Rectal smooth muscle tissue (tissue), 1 donor: ENCODE measurements around the gene KRT2.

ENCODE experiments used
- H3K27ac ChIP-seq: one replicate; pipeline ENCODE4 v1.7.0; 2013; ENCODE audit warnings: low read depth, low read length, inconsistent platforms
- H3K27me3 ChIP-seq: one replicate; pipeline ENCODE4 v1.7.0; 2013; ENCODE audit warnings: low read length; ENCODE audit not compliant: control insufficient read depth, insufficient read depth
- H3K36me3 ChIP-seq: one replicate; pipeline ENCODE4 v1.7.0; 2013; ENCODE audit warnings: low read length; ENCODE audit not compliant: control insufficient read depth, insufficient read depth
- H3K4me1 ChIP-seq: one replicate; pipeline ENCODE4 v1.7.0; 2013; ENCODE audit warnings: low read length; ENCODE audit not compliant: control insufficient read depth, insufficient read depth
- H3K4me3 ChIP-seq: one replicate; pipeline ENCODE4 v1.7.0; 2013; ENCODE audit warnings: low read length
- H3K9ac ChIP-seq: one replicate; pipeline ENCODE4 v1.7.0; 2013; ENCODE audit warnings: low read length

The KRT2 gene

GRCh38 chr12:52659951-52660350 is 7.9 kb upstream of the KRT2 start:
- no peaks in the 10 kb centered on the region for H3K4me1 ChIP-seq
- peaks cover 3% of the 10 kb centered on the region for H3K27me3 ChIP-seq
- H3K4me3 ChIP-seq = no peak overlapping the region
- H3K27ac ChIP-seq = no peak overlapping the region
- no peak overlapping the region for H3K9ac ChIP-seq
- H3K36me3 ChIP-seq = no peaks in the 10 kb centered on the region

GRCh38 chr12:52659395-52659794 is 7.4 kb upstream of the KRT2 start:
- Histone ChIP-seq H3K9ac (no peak overlapping the region), H3K4me1 (no peaks in the 10 kb centered on the region), H3K27me3 (peaks cover 3% of the 10 kb centered on the region), H3K36me3 (no peaks in the 10 kb centered on the region), H3K27ac (no peak overlapping the region), H3K4me3 (no peak overlapping the region)

- Histone ChIP-seq H3K9ac (no peak overlapping the region), H3K36me3 (no peaks in the 10 kb centered on the region), H3K4me3 (no peak overlapping the region), H3K27me3 (peaks cover 3% of the 10 kb centered on the region), H3K27ac (no peak overlapping the region), H3K4me1 (no peaks in the 10 kb centered on the region)
Measured at GRCh38 chr12:52658196-52658595, 6.2 kb upstream of the KRT2 start.

- Histone ChIP-seq H3K4me1 (no peaks in the 10 kb centered on the region), H3K27me3 (peaks cover 3% of the 10 kb centered on the region), H3K9ac (no peak overlapping the region), H3K36me3 (no peaks in the 10 kb centered on the region), H3K27ac (no peak overlapping the region), H3K4me3 (no peak overlapping the region)
Measured at GRCh38 chr12:52657250-52657902, 5.4 kb upstream of the KRT2 start.

GRCh38 chr12:52656616-52657015 is 4.6 kb upstream of the KRT2 start:
- H3K36me3 ChIP-seq = no peaks in the 10 kb centered on the region
- H3K9ac ChIP-seq = no peak overlapping the region
- no peak overlapping the region for H3K27ac ChIP-seq
- H3K4me3 ChIP-seq = no peak overlapping the region
- H3K27me3 ChIP-seq = peaks cover 3% of the 10 kb centered on the region
- H3K4me1 ChIP-seq = no peaks in the 10 kb centered on the region

- Histone ChIP-seq H3K4me3 (no peak overlapping the region), H3K36me3 (no peaks in the 10 kb centered on the region), H3K27me3 (peaks cover 3% of the 10 kb centered on the region), H3K9ac (no peak overlapping the region), H3K4me1 (no peaks in the 10 kb centered on the region), H3K27ac (no peak overlapping the region)
Measured at GRCh38 chr12:52655720-52656124, 3.7 kb upstream of the KRT2 start.

GRCh38 chr12:52655251-52655650 is 3.2 kb upstream of the KRT2 start:
- Histone ChIP-seq H3K27ac (no peak overlapping the region), H3K4me1 (peaks cover 3% of the 10 kb centered on the region), H3K27me3 (peaks cover 3% of the 10 kb centered on the region), H3K36me3 (no peaks in the 10 kb centered on the region), H3K4me3 (no peak overlapping the region), H3K9ac (no peak overlapping the region)

GRCh38 chr12:52650520-52651081 is 1.4 kb downstream of the KRT2 start:
- H3K9ac ChIP-seq = no peak overlapping the region
- peaks cover 5% of the 10 kb centered on the region for H3K4me1 ChIP-seq
- no peak overlapping the region for H3K27ac ChIP-seq
- H3K36me3 ChIP-seq = no peaks in the 10 kb centered on the region
- peak overlapping the region; percentile 23 for H3K4me3 ChIP-seq
- peaks cover 3% of the 10 kb centered on the region for H3K27me3 ChIP-seq

- peaks cover 5% of the 10 kb centered on the region for H3K4me1 ChIP-seq
- H3K27ac ChIP-seq = no peak overlapping the region
- no peak overlapping the region for H3K9ac ChIP-seq
- no peaks in the 10 kb centered on the region for H3K36me3 ChIP-seq
- no peaks in the 10 kb centered on the region for H3K27me3 ChIP-seq
- H3K4me3 ChIP-seq = no peak overlapping the region
Measured at GRCh38 chr12:52649066-52649465, 2.9 kb downstream of the KRT2 start.

- H3K9ac ChIP-seq = no peak overlapping the region
- no peaks in the 10 kb centered on the region for H3K36me3 ChIP-seq
- H3K27ac ChIP-seq = no peak overlapping the region
- H3K4me3 ChIP-seq = no peak overlapping the region
- no peaks in the 10 kb centered on the region for H3K27me3 ChIP-seq
- peaks cover 5% of the 10 kb centered on the region for H3K4me1 ChIP-seq
Measured at GRCh38 chr12:52648012-52648550, 3.9 kb downstream of the KRT2 start.

- H3K4me1 ChIP-seq = peaks cover 5% of the 10 kb centered on the region
- H3K9ac ChIP-seq = no peak overlapping the region
- no peak overlapping the region for H3K4me3 ChIP-seq
- H3K27ac ChIP-seq = no peak overlapping the region
- H3K27me3 ChIP-seq = no peaks in the 10 kb centered on the region
- no peaks in the 10 kb centered on the region for H3K36me3 ChIP-seq
Measured at GRCh38 chr12:52647601-52648000, 4.4 kb downstream of the KRT2 start.

- Histone ChIP-seq H3K36me3 (no peaks in the 10 kb centered on the region), H3K9ac (no peak overlapping the region), H3K4me1 (peaks cover 5% of the 10 kb centered on the region), H3K27me3 (no peaks in the 10 kb centered on the region), H3K4me3 (no peak overlapping the region), H3K27ac (no peak overlapping the region)
Measured at GRCh38 chr12:52646613-52647012, 5.4 kb downstream of the KRT2 start.

GRCh38 chr12:52645982-52646381 is 6.0 kb downstream of the KRT2 start:
- no peak overlapping the region for H3K9ac ChIP-seq
- no peak overlapping the region for H3K27ac ChIP-seq

More at GRCh38 chr12:52645982-52646381, 6.0 kb downstream of the KRT2 start:
- Histone ChIP-seq H3K27me3 (no peaks in the 10 kb centered on the region), H3K4me1 (peaks cover 5% of the 10 kb centered on the region), H3K36me3 (no peaks in the 10 kb centered on the region), H3K4me3 (no peak overlapping the region)
